HEK293 (cell line): ENCODE results near the gene LRRC8D.

Source experiments
- SCRT1 ChIP-seq: fragments of 450-650 bp; formaldehyde crosslinking; IDR thresholded peaks from 2 replicates; pipeline ENCODE4 v1.5.1; 2016; ENCODE audit warnings: missing biosample characterization, missing genetic modification characterization, borderline replicate concordance
- ZNF174 ChIP-seq: fragments of 450-650 bp; formaldehyde crosslinking; IDR thresholded peaks from 2 replicates; pipeline ENCODE4 v1.5.0; 2017; ENCODE audit warnings: missing biosample characterization, mild to moderate bottlenecking, missing genetic modification characterization
- TF ChIP-seq, protein P1 (sequence below): fragments of 450-650 bp; formaldehyde crosslinking; conservative IDR thresholded peaks from 2 replicates; pipeline ENCODE4 v1.5.1; 2016; ENCODE audit warnings: low read depth, missing biosample characterization, missing genetic modification characterization
- TF ChIP-seq, protein P2 (sequence below): fragments of 450-650 bp; formaldehyde crosslinking; IDR thresholded peaks from 2 replicates; pipeline ENCODE4 v1.5.1; 2016; ENCODE audit warnings: missing biosample characterization, missing genetic modification characterization, low read depth
- TF ChIP-seq, protein P3 (sequence below): fragments of 450-650 bp; formaldehyde crosslinking; IDR thresholded peaks from 2 replicates; pipeline ENCODE4 v1.5.1; 2016; ENCODE audit warnings: missing biosample characterization, missing genetic modification characterization

DNA sequence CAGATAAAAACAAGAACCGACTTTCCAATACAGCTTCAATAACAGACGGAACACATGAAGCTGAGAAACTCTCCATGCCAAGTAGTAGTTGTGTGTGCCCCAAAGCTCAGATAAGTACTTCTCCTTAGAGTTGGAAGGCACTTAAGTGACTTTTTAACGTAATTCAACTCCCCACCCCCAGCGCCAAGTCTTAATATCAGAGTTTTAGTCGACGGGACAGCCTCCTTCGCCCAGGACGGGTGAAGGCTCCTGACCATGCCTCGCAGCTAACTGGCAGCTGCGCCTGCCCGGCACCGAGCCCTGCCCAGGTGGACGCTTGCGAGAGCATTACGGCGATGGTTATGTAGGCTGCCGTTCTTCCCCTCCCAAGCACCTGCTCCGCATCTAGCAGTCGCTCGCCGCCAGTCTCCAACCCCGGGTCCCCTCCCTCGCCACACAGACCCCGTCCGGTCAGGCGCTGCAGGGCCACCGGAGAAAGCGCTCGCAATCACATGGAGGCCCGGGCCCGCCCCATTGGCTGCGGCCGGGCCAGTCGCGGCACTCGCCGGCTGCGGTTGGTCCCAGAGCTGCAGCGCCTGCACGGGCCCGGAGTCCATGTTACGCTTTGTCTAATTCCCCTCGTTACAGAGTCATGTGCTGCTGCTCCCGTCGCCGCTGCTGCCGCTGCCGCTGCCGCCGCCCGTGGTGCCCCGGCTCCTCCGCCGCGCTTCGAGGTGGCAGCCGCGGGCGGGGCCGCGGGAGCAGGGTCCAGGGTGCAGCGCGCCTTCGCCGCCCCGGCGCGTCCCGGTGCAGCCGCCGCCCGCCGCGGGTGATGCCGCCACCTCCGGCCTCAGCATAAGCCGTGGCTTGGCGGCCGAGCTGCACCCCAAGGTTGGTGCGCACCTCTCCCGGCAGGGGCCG is at the start of gene LRRC8D:
- no peak for TF ChIP-seq ZNF174 (tag by site-specific recombination)
- TF ChIP-seq, protein P1, sequence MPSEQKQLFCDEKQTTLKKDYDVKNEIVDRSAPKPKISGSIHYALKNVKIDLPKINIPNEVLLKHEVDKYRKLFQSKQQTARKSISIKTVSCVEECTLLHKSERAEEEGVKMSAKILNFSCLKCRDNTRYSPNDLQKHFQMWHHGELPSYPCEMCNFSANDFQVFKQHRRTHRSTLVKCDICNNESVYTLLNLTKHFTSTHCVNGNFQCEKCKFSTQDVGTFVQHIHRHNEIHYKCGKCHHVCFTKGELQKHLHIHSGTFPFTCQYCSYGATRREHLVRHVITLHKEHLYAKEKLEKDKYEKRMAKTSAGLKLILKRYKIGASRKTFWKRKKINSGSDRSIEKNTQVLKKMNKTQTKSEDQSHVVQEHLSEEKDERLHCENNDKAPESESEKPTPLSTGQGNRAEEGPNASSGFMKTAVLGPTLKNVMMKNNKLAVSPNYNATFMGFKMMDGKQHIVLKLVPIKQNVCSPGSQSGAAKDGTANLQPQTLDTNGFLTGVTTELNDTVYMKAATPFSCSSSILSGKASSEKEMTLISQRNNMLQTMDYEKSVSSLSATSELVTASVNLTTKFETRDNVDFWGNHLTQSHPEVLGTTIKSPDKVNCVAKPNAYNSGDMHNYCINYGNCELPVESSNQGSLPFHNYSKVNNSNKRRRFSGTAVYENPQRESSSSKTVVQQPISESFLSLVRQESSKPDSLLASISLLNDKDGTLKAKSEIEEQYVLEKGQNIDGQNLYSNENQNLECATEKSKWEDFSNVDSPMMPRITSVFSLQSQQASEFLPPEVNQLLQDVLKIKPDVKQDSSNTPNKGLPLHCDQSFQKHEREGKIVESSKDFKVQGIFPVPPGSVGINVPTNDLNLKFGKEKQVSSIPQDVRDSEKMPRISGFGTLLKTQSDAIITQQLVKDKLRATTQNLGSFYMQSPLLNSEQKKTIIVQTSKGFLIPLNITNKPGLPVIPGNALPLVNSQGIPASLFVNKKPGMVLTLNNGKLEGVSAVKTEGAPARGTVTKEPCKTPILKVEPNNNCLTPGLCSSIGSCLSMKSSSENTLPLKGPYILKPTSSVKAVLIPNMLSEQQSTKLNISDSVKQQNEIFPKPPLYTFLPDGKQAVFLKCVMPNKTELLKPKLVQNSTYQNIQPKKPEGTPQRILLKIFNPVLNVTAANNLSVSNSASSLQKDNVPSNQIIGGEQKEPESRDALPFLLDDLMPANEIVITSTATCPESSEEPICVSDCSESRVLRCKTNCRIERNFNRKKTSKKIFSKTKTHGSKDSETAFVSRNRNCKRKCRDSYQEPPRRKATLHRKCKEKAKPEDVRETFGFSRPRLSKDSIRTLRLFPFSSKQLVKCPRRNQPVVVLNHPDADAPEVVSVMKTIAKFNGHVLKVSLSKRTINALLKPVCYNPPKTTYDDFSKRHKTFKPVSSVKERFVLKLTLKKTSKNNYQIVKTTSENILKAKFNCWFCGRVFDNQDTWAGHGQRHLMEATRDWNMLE (tag by site-specific recombination): no peak
- TF ChIP-seq, protein P2, sequence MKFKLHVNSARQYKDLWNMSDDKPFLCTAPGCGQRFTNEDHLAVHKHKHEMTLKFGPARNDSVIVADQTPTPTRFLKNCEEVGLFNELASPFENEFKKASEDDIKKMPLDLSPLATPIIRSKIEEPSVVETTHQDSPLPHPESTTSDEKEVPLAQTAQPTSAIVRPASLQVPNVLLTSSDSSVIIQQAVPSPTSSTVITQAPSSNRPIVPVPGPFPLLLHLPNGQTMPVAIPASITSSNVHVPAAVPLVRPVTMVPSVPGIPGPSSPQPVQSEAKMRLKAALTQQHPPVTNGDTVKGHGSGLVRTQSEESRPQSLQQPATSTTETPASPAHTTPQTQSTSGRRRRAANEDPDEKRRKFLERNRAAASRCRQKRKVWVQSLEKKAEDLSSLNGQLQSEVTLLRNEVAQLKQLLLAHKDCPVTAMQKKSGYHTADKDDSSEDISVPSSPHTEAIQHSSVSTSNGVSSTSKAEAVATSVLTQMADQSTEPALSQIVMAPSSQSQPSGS: no peak
- TF ChIP-seq, protein P3, sequence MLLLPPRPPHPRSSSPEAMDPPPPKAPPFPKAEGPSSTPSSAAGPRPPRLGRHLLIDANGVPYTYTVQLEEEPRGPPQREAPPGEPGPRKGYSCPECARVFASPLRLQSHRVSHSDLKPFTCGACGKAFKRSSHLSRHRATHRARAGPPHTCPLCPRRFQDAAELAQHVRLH (tag by site-specific recombination): no peak
- TF ChIP-seq SCRT1 (tag by site-specific recombination): no peak
